NCI-H128 (cell line): Measurements from ENCODE around the gene HPS5.
A peak's percentile ranks its signal among the peaks of the same experiment; 100 is the strongest.
"Not testable (repeated sequence)": the region's sequence is repeated elsewhere in the genome, so short reads cannot be mapped to it uniquely, and the experiment has no call there.

ENCODE experiments used
- DNase-seq: peaks from one replicate; lab custom pipeline; 2025; ENCODE audit not compliant: unreplicated experiment; lab: John Stamatoyannopoulos, UW

Gene HPS5

GRCh38 chr11:18321969-18322711 lies at the start of gene HPS5, which contains the start of gene GTF2H1:
Gene HPS5 (minus strand): TSS chr11:18322140. CDS start chr11:18317858, 4,282 bp downstream.
Gene GTF2H1 (plus strand): TSS chr11:18322567. CDS start chr11:18333075, 10,508 bp downstream.
- peak; percentile 95 for DNase-seq

GRCh38 chr11:18371279-18371678 lies 49.3 kb upstream of the HPS5 start:
- no peak for DNase-seq

- no peak for DNase-seq
Observed at GRCh38 chr11:18369398-18369797, 47.5 kb upstream of the HPS5 start.

GRCh38 chr11:18368221-18368620 lies 46.3 kb upstream of the HPS5 start:
- DNase-seq: no peak

GRCh38 chr11:18367431-18367830 lies 45.5 kb upstream of the HPS5 start:
- DNase-seq: no peak

GRCh38 chr11:18366286-18366685 lies 44.3 kb upstream of the HPS5 start:
- DNase-seq: no peak

GRCh38 chr11:18365741-18366140 lies 43.8 kb upstream of the HPS5 start:
- DNase-seq: no peak

GRCh38 chr11:18364495-18365073 lies 42.6 kb upstream of the HPS5 start:
- no peak for DNase-seq

GRCh38 chr11:18361154-18361553 lies 39.2 kb upstream of the HPS5 start:
- no peak for DNase-seq

- DNase-seq: no peak
Observed at GRCh38 chr11:18358646-18359045, 36.7 kb upstream of the HPS5 start.

GRCh38 chr11:18352581-18352980 lies 30.6 kb upstream of the HPS5 start:
- DNase-seq: no peak

GRCh38 chr11:18347471-18348125 lies 25.7 kb upstream of the HPS5 start:
- no peak for DNase-seq

GRCh38 chr11:18332891-18333290 lies 11.0 kb upstream of the HPS5 start:
- DNase-seq: no peak

GRCh38 chr11:18332302-18332701 lies 10.4 kb upstream of the HPS5 start:
- DNase-seq: no peak

- no peak for DNase-seq
Observed at GRCh38 chr11:18330921-18331320, 9.0 kb upstream of the HPS5 start.

GRCh38 chr11:18329196-18329870 lies 7.4 kb upstream of the HPS5 start:
- DNase-seq: no peak

GRCh38 chr11:18324381-18324780 lies 2.4 kb upstream of the HPS5 start:
- no peak for DNase-seq

- DNase-seq: not testable (repeated sequence)
Observed at GRCh38 chr11:18323881-18324280, 1.9 kb upstream of the HPS5 start.

GRCh38 chr11:18322818-18323570 lies 1.1 kb upstream of the HPS5 start:
- DNase-seq: no peak

- no peak for DNase-seq
Observed at GRCh38 chr11:18321578-18321968, 367 bp downstream of the HPS5 start.

GRCh38 chr11:18320617-18321016 lies 1.3 kb downstream of the HPS5 start:
- DNase-seq: no peak
